HepG2 (cell line): Measurements from ENCODE around the gene RASSF10. TPM values are rescaled to one million over a fixed set of nuclear protein-coding genes. Genes with fewer than 3 reads are reported as not detected.

Experiments
- ATAC-seq: fragments of 200-7000 bp; cut with Tn5 transposase; 3 replicates; pipeline ENCODE4 v1.9.1; 2020; ENCODE audit warnings: mild to moderate bottlenecking, moderate library complexity
- BruUV-seq: library from RNA; stranded (reverse); fragments of 400-500 nt; replicated peaks from 2 replicates; lab custom pipeline; 2021; lab: Mats Ljungman, UMichigan
- CTCF ChIA-PET: fragments of 300-600 bp; formaldehyde crosslinking; extraction: SDS; loops from one replicate; lab custom pipeline; 2021; ENCODE audit warnings: low total read pairs, inconsistent platforms, low intra/inter-chr PET ratio; lab: Yijun Ruan, JAX
- POLR2A ChIA-PET: fragments of 350-600 bp; sonication (Branson Sonifier 250); formaldehyde crosslinking; loops from one replicate; lab custom pipeline; 2020; ENCODE audit warnings: antibody characterized with exemption, inconsistent platforms; lab: Yijun Ruan, JAX
- DNase-seq: peaks from one replicate; pipeline ENCODE4 v3.0.0-alpha.2; 2015; ENCODE audit warnings: low spot score
- FAIRE-seq: peaks from 3 replicates; lab custom pipeline; 2011; peaks lifted over from hg19 to GRCh38; lab: Jason Lieb, UNC
- H2AFZ ChIP-seq: one replicate; pipeline ENCODE4 v1.6.1; 2011; ENCODE audit warnings: low read length, inconsistent platforms
- H3K27ac ChIP-seq: fragments of 300-600 bp; 3 replicates; pipeline ENCODE4 v1.8.0; 2011; ENCODE audit warnings: mixed run types, mild to moderate bottlenecking, mixed read lengths, low read length, inconsistent platforms; ENCODE audit not compliant: insufficient read depth; ENCODE audit errors: extremely low read length
- H3K27me3 ChIP-seq, 2 experiments: fragments of 200-600 bp in 1 of 2; 2 replicates in 1 of 2; 3 replicates in 1 of 2; pipeline versions ENCODE4 v1.6.0 to v1.8.0; 2011; ENCODE audit warnings: low read length in 2 of 2, mild to moderate bottlenecking in 2 of 2, moderate library complexity in 2 of 2, inconsistent platforms in 1 of 2; ENCODE audit not compliant: insufficient read depth in 2 of 2, control insufficient read depth in 1 of 2
- H3K36me3 ChIP-seq, 2 experiments: fragments of 200-600 bp in 1 of 2; replicated peaks in 1 of 2; 2 replicates in 1 of 2; 3 replicates in 1 of 2; pipeline versions ENCODE4 v1.5.1 to v1.8.0; 2011; ENCODE audit warnings: low read length in 2 of 2, inconsistent platforms in 1 of 2; ENCODE audit not compliant: insufficient read depth in 2 of 2, control insufficient read depth in 1 of 2
- H3K4me1 ChIP-seq: 2 replicates; pipeline ENCODE4 v1.5.1; 2012; ENCODE audit warnings: low read length, inconsistent platforms; ENCODE audit not compliant: insufficient read depth
- H3K4me2 ChIP-seq: 2 replicates; pipeline ENCODE4 v1.6.0; 2011; ENCODE audit warnings: low read depth, low read length, inconsistent platforms
- H3K4me3 ChIP-seq, 3 experiments: fragments of 200-600 bp in 1 of 3; sonication (generic), shearing (Covaris generic) in 1 of 3; replicated peaks in 1 of 3; 2 replicates each; pipeline ENCODE4 v1.5.1; 2011 to 2016; ENCODE audit warnings: low read length in 3 of 3, inconsistent platforms in 2 of 3, low read depth in 2 of 3, mild to moderate bottlenecking in 2 of 3, control low read depth in 1 of 3, mixed read lengths in 1 of 3; ENCODE audit not compliant: insufficient read depth in 1 of 3
- H3K79me2 ChIP-seq: one replicate; pipeline ENCODE4 v1.6.1; 2011; ENCODE audit warnings: low read length, inconsistent platforms; ENCODE audit not compliant: insufficient read depth
- H3K9ac ChIP-seq: 2 replicates; pipeline ENCODE4 v1.6.0; 2011; ENCODE audit warnings: mild to moderate bottlenecking, low read depth, low read length, inconsistent platforms; ENCODE audit not compliant: insufficient read depth
- H3K9me3 ChIP-seq: 2 replicates; pipeline ENCODE4 v1.5.1; 2012; ENCODE audit warnings: mild to moderate bottlenecking, low read length
- H4K20me1 ChIP-seq: 2 replicates; pipeline ENCODE4 v1.6.0; 2011; ENCODE audit warnings: inconsistent platforms, mild to moderate bottlenecking, low read length, moderate library complexity; ENCODE audit not compliant: insufficient read depth
- ARID2 ChIP-seq: sonication (generic); formaldehyde crosslinking; IDR thresholded peaks from 2 replicates; pipeline ENCODE4 v1.8.1; 2022; ENCODE audit warnings: mild to moderate bottlenecking, missing genetic modification reagents, borderline replicate concordance
- NONO ChIP-seq, 2 experiments: fragments of 450-650 bp in 1 of 2; sonication (generic) in 1 of 2; formaldehyde crosslinking in 1 of 2; IDR thresholded peaks in 1 of 2; conservative IDR thresholded peaks in 1 of 2; 2 replicates each; pipeline versions ENCODE4 v1.6.1 to v1.8.0; 2017 to 2022; ENCODE audit warnings: mild to moderate bottlenecking in 1 of 2, missing genetic modification reagents in 1 of 2, moderate library complexity in 1 of 2
- ONECUT2 ChIP-seq: sonication (generic); formaldehyde crosslinking; IDR thresholded peaks from 2 replicates; pipeline ENCODE4 v1.4.0; 2020; ENCODE audit warnings: missing genetic modification reagents
- RFX3 ChIP-seq: IDR thresholded peaks from 2 replicates; pipeline ENCODE4 v1.6.1; 2016; ENCODE audit warnings: missing biosample characterization, missing genetic modification reagents
- SMC3 ChIP-seq: IDR thresholded peaks from 2 replicates; pipeline ENCODE4 v1.6.1; 2011; ENCODE audit warnings: low read length, improper control_type of control experiment
- ZNF274 ChIP-seq: sonication (generic); formaldehyde crosslinking; IDR thresholded peaks from 2 replicates; pipeline ENCODE4 v1.5.1; 2020; ENCODE audit warnings: mild to moderate bottlenecking, missing genetic modification reagents
- ZSCAN31 ChIP-seq: sonication (generic); formaldehyde crosslinking; IDR thresholded peaks from 2 replicates; pipeline ENCODE4 v1.5.0; 2020; ENCODE audit warnings: low read depth, mild to moderate bottlenecking, missing genetic modification reagents
- WGBS: methylation state at CpG from one replicate; pipeline ENCODE4 v1.1.6; 2017; ENCODE audit warnings: low lambda C conversion rate; 5-methylcytosine and 5-hydroxymethylcytosine counted together
- in situ Hi-C: cut with HindIII; loops from 2 replicates; pipeline ENCODE4 v1.10.0; 2017; ENCODE audit warnings: low pct_unique_long_range_greater_than_20kb; ENCODE audit not compliant: extremely low pct_ligation_motif_present
- intact Hi-C: fragments of 100-400 bp; cut with micrococcal nuclease; formaldehyde crosslinking; loops from one replicate; pipeline ENCODE4 v1.10.0; 2022; ENCODE audit not compliant: unreplicated experiment
- polyA plus RNA-seq, 8 experiments: library from polyadenylated mRNA; depleted of rRNA in 3 of 8; stranded (reverse) in 7 of 8; unstranded in 1 of 8; fragments of >200 nt; fragmentation: Illumina TruSeq in 4 of 8; extraction: Trizol in 4 of 8; gene quantifications; 2 replicates each; pipeline versions ENCODE4 v1.2.1 to v1.2.3, GENCODE V29; 2011 to 2016; ENCODE audit warnings: low read depth in 4 of 8, missing spikeins in 1 of 8, mixed read lengths in 1 of 8; ENCODE audit not compliant: insufficient read depth in 1 of 8
- total RNA-seq, 5 experiments: library from RNA; depleted of rRNA; stranded (reverse); fragments of >200 nt; fragmentation: Illumina TruSeq; extraction: Trizol; gene quantifications; 2 replicates each; pipeline ENCODE4 v1.2.3, GENCODE V29; 2016; ENCODE audit warnings: low read depth in 1 of 5
- TF ChIP-seq, protein P1 (sequence below): sonication (generic); formaldehyde crosslinking; IDR thresholded peaks from 2 replicates; pipeline ENCODE4 v1.5.0; 2020; ENCODE audit warnings: mild to moderate bottlenecking, missing genetic modification reagents
- TF ChIP-seq, protein P2 (sequence below): sonication (generic); formaldehyde crosslinking; IDR thresholded peaks from 2 replicates; pipeline ENCODE4 v1.8.0; 2022; ENCODE audit warnings: low read depth, missing genetic modification reagents
- TF ChIP-seq, protein P3 (sequence below): sonication (generic); formaldehyde crosslinking; IDR thresholded peaks from 2 replicates; pipeline ENCODE4 v1.5.1; 2020; ENCODE audit warnings: missing genetic modification reagents, mild to moderate bottlenecking, borderline replicate concordance

The RASSF10 gene
- total and polyA plus RNA-seq, 2 of the 13 experiments (the other 11 are each of a cell fraction or from before 2014, with no cell fraction given) = not detected

- TF ChIP-seq ZSCAN31 = peak; percentile 28; the same call in 1 of the 2 replicates
- no peak for TF ChIP-seq ONECUT2
- no peak for TF ChIP-seq NONO (IDR thresholded peaks at IDR 0.05)
- no peak for TF ChIP-seq NONO (CRISPR knock-in tag; conservative IDR thresholded peaks at IDR 0.05)
- peak; percentile 97 for TF ChIP-seq SMC3
- no peak for TF ChIP-seq ZNF274
- TF ChIP-seq, protein P1, sequence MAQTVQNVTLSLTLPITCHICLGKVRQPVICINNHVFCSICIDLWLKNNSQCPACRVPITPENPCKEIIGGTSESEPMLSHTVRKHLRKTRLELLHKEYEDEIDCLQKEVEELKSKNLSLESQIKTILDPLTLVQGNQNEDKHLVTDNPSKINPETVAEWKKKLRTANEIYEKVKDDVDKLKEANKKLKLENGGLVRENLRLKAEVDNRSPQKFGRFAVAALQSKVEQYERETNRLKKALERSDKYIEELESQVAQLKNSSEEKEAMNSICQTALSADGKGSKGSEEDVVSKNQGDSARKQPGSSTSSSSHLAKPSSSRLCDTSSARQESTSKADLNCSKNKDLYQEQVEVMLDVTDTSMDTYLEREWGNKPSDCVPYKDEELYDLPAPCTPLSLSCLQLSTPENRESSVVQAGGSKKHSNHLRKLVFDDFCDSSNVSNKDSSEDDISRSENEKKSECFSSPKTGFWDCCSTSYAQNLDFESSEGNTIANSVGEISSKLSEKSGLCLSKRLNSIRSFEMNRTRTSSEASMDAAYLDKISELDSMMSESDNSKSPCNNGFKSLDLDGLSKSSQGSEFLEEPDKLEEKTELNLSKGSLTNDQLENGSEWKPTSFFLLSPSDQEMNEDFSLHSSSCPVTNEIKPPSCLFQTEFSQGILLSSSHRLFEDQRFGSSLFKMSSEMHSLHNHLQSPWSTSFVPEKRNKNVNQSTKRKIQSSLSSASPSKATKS (CRISPR knock-in tag) = no peak
- no peak for TF ChIP-seq ARID2 (CRISPR knock-in tag)
- no peak for TF ChIP-seq RFX3
These were observed 45.2 kb upstream of the RASSF10 start (continued) for GRCh38 chr11:12963792-12964536.

DNA sequence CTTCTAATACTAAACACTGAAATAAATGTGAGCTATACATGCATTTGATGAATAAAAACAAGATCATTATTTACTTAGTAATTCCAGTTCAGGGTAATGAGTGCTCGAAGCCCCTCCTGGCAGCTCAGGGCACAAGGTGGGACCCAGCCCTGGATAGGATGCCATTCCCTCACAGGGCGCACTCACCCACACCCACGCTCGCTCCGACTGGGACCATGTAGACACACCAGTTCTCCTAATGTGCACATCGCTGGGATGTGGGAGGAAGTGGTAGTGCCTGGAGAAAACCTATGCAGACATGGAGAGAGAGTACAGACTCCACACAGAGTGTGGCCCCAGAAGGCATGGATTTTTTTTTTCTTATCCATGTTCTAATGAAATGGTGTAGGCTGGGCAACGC lies 44.5 kb upstream of the RASSF10 start:
- ATAC-seq (peak; percentile 18; the same call in 1 of the 3 replicates), FAIRE-seq (no peak), DNase-seq (no peak)
- whole genome bisulfite sequencing = 95% methylated on average over 7 of the region's 7 CpGs
- H2AFZ ChIP-seq = no peak overlapping the region
- no peak overlapping the region for H3K9ac ChIP-seq
- ChIA-PET POLR2A (no interaction called here), CTCF (interaction anchor here (1.3 to 3.6 kb wide), 5 partner anchors 50 to 274 kb away, joined by 3 to 42 read pairs (median 11); no protein-coding TSS in a partner anchor)
- H3K9me3 ChIP-seq = no peaks in the 10 kb centered on the region
- no peaks in the 10 kb centered on the region for H3K36me3 ChIP-seq
- H3K4me1 ChIP-seq = 0 out of 2 replicates have a peak, but pooled peaks cover 10% of the 10 kb centered on the region
- no peak overlapping the region for H3K4me3 ChIP-seq
- H3K79me2 ChIP-seq = no peaks in the 10 kb centered on the region
- no peak overlapping the region for H3K27ac ChIP-seq
- no peaks in the 10 kb centered on the region for H4K20me1 ChIP-seq
- no TSS peak for BruUV-seq
- no peak overlapping the region for H3K4me2 ChIP-seq
- peaks cover 0 to 5% of the 10 kb centered on the region in 2 experiments; a peak in 1 of 5 replicates for H3K27me3 ChIP-seq
- TF ChIP-seq, protein P2, sequence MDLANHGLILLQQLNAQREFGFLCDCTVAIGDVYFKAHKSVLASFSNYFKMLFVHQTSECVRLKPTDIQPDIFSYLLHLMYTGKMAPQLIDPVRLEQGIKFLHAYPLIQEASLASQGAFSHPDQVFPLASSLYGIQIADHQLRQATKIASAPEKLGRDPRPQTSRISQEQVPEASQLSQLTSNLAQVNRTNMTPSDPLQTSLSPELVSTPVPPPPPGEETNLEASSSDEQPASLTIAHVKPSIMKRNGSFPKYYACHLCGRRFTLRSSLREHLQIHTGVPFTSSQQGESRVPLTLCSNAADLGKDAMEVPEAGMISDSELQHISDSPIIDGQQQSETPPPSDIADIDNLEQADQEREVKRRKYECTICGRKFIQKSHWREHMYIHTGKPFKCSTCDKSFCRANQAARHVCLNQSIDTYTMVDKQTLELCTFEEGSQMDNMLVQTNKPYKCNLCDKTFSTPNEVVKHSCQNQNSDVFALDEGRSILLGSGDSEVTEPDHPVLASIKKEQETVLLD (CRISPR knock-in tag) = 0 out of 2 replicates have a peak, but pooled peaks have one; percentile 23
- TF ChIP-seq, protein P3, sequence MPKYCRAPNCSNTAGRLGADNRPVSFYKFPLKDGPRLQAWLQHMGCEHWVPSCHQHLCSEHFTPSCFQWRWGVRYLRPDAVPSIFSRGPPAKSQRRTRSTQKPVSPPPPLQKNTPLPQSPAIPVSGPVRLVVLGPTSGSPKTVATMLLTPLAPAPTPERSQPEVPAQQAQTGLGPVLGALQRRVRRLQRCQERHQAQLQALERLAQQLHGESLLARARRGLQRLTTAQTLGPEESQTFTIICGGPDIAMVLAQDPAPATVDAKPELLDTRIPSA = no peak
- in situ Hi-C loops = loop anchor here (5.0 to 10.0 kb wide), 3 partner anchors 188 to 380 kb away; no protein-coding TSS in a partner anchor
- intact Hi-C loops = loop anchor here (1.0 kb wide), 4 partner anchors 150 to 275 kb away; no protein-coding TSS in a partner anchor
